H1 (cell line): ENCODE measurements around the gene MAP4K5. TPM values are rescaled to one million over a fixed set of nuclear protein-coding genes. Genes with fewer than 3 reads are reported as not detected.
"Not testable (repeated sequence)": the region's sequence is repeated elsewhere in the genome, so short reads cannot be mapped to it uniquely, and the experiment has no call there.

Experiments
- CTCF ChIA-PET: fragments of 300-600 bp; sonication (Branson Sonifier 250); formaldehyde crosslinking; loops from one replicate; lab custom pipeline; 2021; ENCODE audit not compliant: partially characterized antibody; lab: Charles Lee
- POLR2A ChIA-PET: fragments of 300-600 bp; sonication (Branson Sonifier 250); formaldehyde crosslinking; loops from one replicate; lab custom pipeline; 2021; ENCODE audit warnings: inconsistent platforms; ENCODE audit not compliant: partially characterized antibody; lab: Charles Lee
- DNase-seq, 2 experiments: peaks; one replicate each; pipeline versions ENCODE4 v3.0.0 to v3.0.0-alpha.2; 2010 to 2022; ENCODE audit warnings: low spot score in 2 of 2, low read depth in 1 of 2, mixed read lengths in 1 of 2
- FAIRE-seq: peaks from 2 replicates; lab custom pipeline; 2011; peaks lifted over from hg19 to GRCh38; lab: Jason Lieb, UNC
- H2AFZ ChIP-seq: 2 replicates; pipeline ENCODE4 v1.8.1; 2012; ENCODE audit warnings: low read length, inconsistent platforms
- H2AK5ac ChIP-seq: 2 replicates; pipeline ENCODE4 v1.6.1; 2013; ENCODE audit warnings: low read depth, low read length
- H2BK120ac ChIP-seq: replicated peaks from 2 replicates; pipeline ENCODE3; 2013; ENCODE audit warnings: low read depth, low read length, inconsistent platforms
- H2BK12ac ChIP-seq: 2 replicates; pipeline ENCODE4 v1.6.1; 2013; ENCODE audit warnings: low read depth, low read length
- H2BK15ac ChIP-seq: 2 replicates; pipeline ENCODE4 v1.6.1; 2013; ENCODE audit warnings: low read length
- H2BK20ac ChIP-seq: 2 replicates; pipeline ENCODE4 v1.6.1; 2013; ENCODE audit warnings: low read length
- H2BK5ac ChIP-seq: 2 replicates; pipeline ENCODE4 v1.6.1; 2013; ENCODE audit warnings: low read depth, low read length
- H3K14ac ChIP-seq: 2 replicates; pipeline ENCODE4 v1.6.1; 2013; ENCODE audit warnings: inconsistent platforms; ENCODE audit not compliant: insufficient read length
- H3K18ac ChIP-seq: 2 replicates; pipeline ENCODE4 v1.6.1; 2013; ENCODE audit warnings: low read length; ENCODE audit errors: extremely low read depth
- H3K23ac ChIP-seq: 2 replicates; pipeline ENCODE4 v1.6.1; 2013; ENCODE audit warnings: inconsistent platforms; ENCODE audit not compliant: insufficient read length
- H3K23me2 ChIP-seq: 2 replicates; pipeline ENCODE4 v1.6.1; 2013; ENCODE audit warnings: low read depth, low read length
- H3K27ac ChIP-seq: 2 replicates; pipeline ENCODE4 v1.6.1; 2011; ENCODE audit warnings: low read depth, low read length, inconsistent platforms
- H3K27me3 ChIP-seq, 4 experiments: replicated peaks in 1 of 4; 1 replicate in 1 of 4; 2 replicates in 3 of 4; pipeline versions ENCODE4 v1.6.1 to v1.8.1; 2011 to 2013; ENCODE audit warnings: low read length in 3 of 4, mild to moderate bottlenecking in 3 of 4, inconsistent platforms in 2 of 4, mixed read lengths in 2 of 4, moderate library complexity in 1 of 4; ENCODE audit not compliant: control insufficient read depth in 3 of 4, insufficient read depth in 3 of 4; ENCODE audit errors: extremely low read depth in 1 of 4
- H3K36me3 ChIP-seq, 4 experiments: 2 replicates each; pipeline versions ENCODE4 v1.6.1 to v1.8.1; 2011 to 2013; ENCODE audit warnings: mild to moderate bottlenecking in 4 of 4, low read length in 3 of 4, moderate library complexity in 2 of 4, control low read depth in 1 of 4, inconsistent platforms in 1 of 4; ENCODE audit not compliant: insufficient read depth in 4 of 4, control insufficient read depth in 2 of 4
- H3K4ac ChIP-seq: replicated peaks from 2 replicates; pipeline ENCODE3; 2013; ENCODE audit warnings: low read length, low read depth, mixed read lengths, inconsistent platforms; ENCODE audit not compliant: insufficient read length
- H3K4me1 ChIP-seq, 4 experiments: replicated peaks in 1 of 4; 1 replicate in 1 of 4; 2 replicates in 3 of 4; pipeline versions ENCODE4 v1.6.1 to v1.8.1; 2011 to 2013; ENCODE audit warnings: low read length in 3 of 4, inconsistent platforms in 2 of 4, mixed read lengths in 1 of 4; ENCODE audit not compliant: insufficient read depth in 4 of 4, control insufficient read depth in 3 of 4
- H3K4me2 ChIP-seq, 2 experiments: 2 replicates each; pipeline versions ENCODE4 v1.6.1 to v1.8.1; 2011 to 2013; ENCODE audit warnings: low read depth in 2 of 2, low read length in 2 of 2, control low read depth in 1 of 2, inconsistent platforms in 1 of 2, mild to moderate bottlenecking in 1 of 2; ENCODE audit not compliant: insufficient read depth in 1 of 2
- H3K4me3 ChIP-seq, 4 experiments: fragments of 200-600, 300-600 bp in 1 of 4; sonication (generic), shearing (Covaris generic), sonication (Bioruptor Twin) in 1 of 4; 2 replicates each; pipeline versions ENCODE4 v1.5.1 to v1.8.1; 2011 to 2016; ENCODE audit warnings: low read length in 4 of 4, low read depth in 3 of 4, control low read depth in 2 of 4, inconsistent platforms in 2 of 4, mild to moderate bottlenecking in 2 of 4, mixed read lengths in 1 of 4, moderate library complexity in 1 of 4; ENCODE audit not compliant: insufficient read depth in 2 of 4; ENCODE audit errors: extremely low read depth in 1 of 4
- H3K56ac ChIP-seq: replicated peaks from 2 replicates; pipeline ENCODE3; 2013; ENCODE audit warnings: low read depth, mild to moderate bottlenecking, mixed read lengths, low read length, inconsistent platforms; ENCODE audit not compliant: insufficient read length
- H3K79me1 ChIP-seq: 2 replicates; pipeline ENCODE4 v1.6.1; 2013; ENCODE audit warnings: low read depth, low read length, control low read depth
- H3K79me2 ChIP-seq, 2 experiments: 2 replicates each; pipeline versions ENCODE4 v1.6.1 to v1.8.1; 2012 to 2013; ENCODE audit warnings: low read length in 2 of 2, mild to moderate bottlenecking in 2 of 2, inconsistent platforms in 1 of 2; ENCODE audit not compliant: insufficient read depth in 2 of 2, control insufficient read depth in 1 of 2
- H3K9ac ChIP-seq, 4 experiments: replicated peaks in 1 of 4; 1 replicate in 1 of 4; 2 replicates in 3 of 4; pipeline versions ENCODE4 v1.6.1 to v1.8.1; 2011 to 2013; ENCODE audit warnings: low read depth in 3 of 4, low read length in 3 of 4, control low read depth in 2 of 4, mild to moderate bottlenecking in 2 of 4, moderate library complexity in 2 of 4, inconsistent platforms in 1 of 4; ENCODE audit errors: extremely low read depth in 1 of 4
- H3K9me3 ChIP-seq, 2 experiments: 2 replicates each; pipeline versions ENCODE4 v1.6.1 to v1.8.1; 2012 to 2013; ENCODE audit warnings: mild to moderate bottlenecking in 2 of 2, moderate library complexity in 2 of 2, control low read depth in 1 of 2, inconsistent platforms in 1 of 2, low read depth in 1 of 2, low read length in 1 of 2, mixed read lengths in 1 of 2; ENCODE audit not compliant: insufficient read depth in 2 of 2
- H4K20me1 ChIP-seq, 2 experiments: replicated peaks in 1 of 2; 2 replicates each; pipeline versions ENCODE3 to v1.8.1; 2011 to 2013; ENCODE audit warnings: inconsistent platforms in 2 of 2, low read length in 2 of 2, mild to moderate bottlenecking in 1 of 2; ENCODE audit not compliant: insufficient read depth in 2 of 2, control insufficient read depth in 1 of 2
- H4K5ac ChIP-seq: 2 replicates; pipeline ENCODE4 v1.6.1; 2013; ENCODE audit warnings: low read length, low read depth, mixed read lengths, inconsistent platforms; ENCODE audit not compliant: insufficient read length
- H4K8ac ChIP-seq: 2 replicates; pipeline ENCODE4 v1.8.0; 2013; ENCODE audit warnings: mild to moderate bottlenecking, moderate library complexity, low read length, inconsistent platforms; ENCODE audit not compliant: insufficient read depth; ENCODE audit errors: extremely low read depth
- H4K91ac ChIP-seq: replicated peaks from 2 replicates; pipeline ENCODE3; 2013; ENCODE audit warnings: low read length, mixed read lengths, inconsistent platforms; ENCODE audit not compliant: insufficient read length
- WGBS, 2 experiments: shearing (Covaris generic) in 1 of 2; methylation state at CpG; one replicate each; pipeline versions ENCODE4 v1.1.6 to v1.1.7; 2013 to 2015; ENCODE audit warnings: low lambda C conversion rate in 2 of 2, mixed read lengths in 2 of 2, inconsistent platforms in 1 of 2, low coverage in 1 of 2, missing lambda C conversion rate in 1 of 2; ENCODE audit not compliant: insufficient replicate concordance in 2 of 2, insufficient coverage in 1 of 2, insufficient read length in 1 of 2; ENCODE audit errors: extremely low coverage in 1 of 2, missing lambda C conversion rate in 1 of 2; 5-methylcytosine and 5-hydroxymethylcytosine counted together
- polyA plus RNA-seq, 7 experiments: library from polyadenylated mRNA; depleted of rRNA in 3 of 7; stranded (reverse) in 5 of 7; unstranded in 2 of 7; fragments of >200 nt in 5 of 7; fragments of 200-250 nt in 2 of 7; gene quantifications; 1 replicate in 5 of 7; 2 replicates in 1 of 7; 4 replicates in 1 of 7; pipeline versions ENCODE4 v1.2.1 to v1.2.3, GENCODE V29; 2011 to 2013; ENCODE audit warnings: missing spikeins in 2 of 7, mixed read lengths in 2 of 7
- total RNA-seq: library from RNA; stranded (reverse); fragmentation: NEBNext Ultra II Directional; extraction: Animal tissue kit (Norgen Biotek cat#: 25700); gene quantifications from 2 replicates; pipeline ENCODE4 v1.2.1, GENCODE V29; 2021

MAP4K5 gene
- total and polyA plus RNA-seq, 2 of the 8 experiments (the other 6 are each of a cell fraction or from before 2014, with no cell fraction given), result 7.6 to 34.5 TPM

- CTCF ChIA-PET, result interaction anchor here (1.0 to 1.5 kb wide), 3 partner anchors 236 to 240 kb away, joined by 3 to 5 read pairs (median 5); no protein-coding TSS in a partner anchor
- H4K91ac ChIP-seq, H3K4me3 ChIP-seq, H3K4me1 ChIP-seq, H4K5ac ChIP-seq, H4K8ac ChIP-seq, H2BK12ac ChIP-seq, H2BK15ac ChIP-seq, DNase-seq, H3K23ac ChIP-seq, H3K27me3 ChIP-seq, POLR2A ChIA-PET, H2BK20ac ChIP-seq, H2AFZ ChIP-seq, H3K4ac ChIP-seq, H3K79me1 ChIP-seq, H2AK5ac ChIP-seq, H3K36me3 ChIP-seq, FAIRE-seq, H3K14ac ChIP-seq, H3K18ac ChIP-seq, H3K79me2 ChIP-seq, H3K9me3 ChIP-seq, H3K56ac ChIP-seq, H3K9ac ChIP-seq, H4K20me1 ChIP-seq, H3K4me2 ChIP-seq, H2BK5ac ChIP-seq, H3K23me2 ChIP-seq, H2BK120ac ChIP-seq, H3K27ac ChIP-seq: not testable (repeated sequence)
- WGBS, 2 experiments, result 62% methylated on average over 4 of the region's 4 CpGs; no CpG with 5 or more reads in 1 of the 2 experiments
Measured at GRCh38 chr14:50538034-50538433, 5.7 kb upstream of the MAP4K5 start.
